HG03097 (cell line): ENCODE data around the gene NCBP2L.
"Not testable (repeated sequence)": the region's sequence is repeated elsewhere in the genome, so short reads cannot be mapped to it uniquely, and the experiment has no call there.

ENCODE experiments used
- ATAC-seq: cut with Tn5 transposase; IDR thresholded peaks from one replicate; pipeline ENCODE4 v1.9.1; 2021; ENCODE audit not compliant: unreplicated experiment, low FRiP score

Gene NCBP2L

GRCh38 chrX:107804427-107804826 lies 26.9 kb downstream of the NCBP2L start:
- ATAC-seq: no peak

GRCh38 chrX:107805179-107805578 lies 27.6 kb downstream of the NCBP2L start:
- no peak for ATAC-seq

- not testable (repeated sequence) for ATAC-seq
Measured at GRCh38 chrX:107810053-107810452, 32.5 kb downstream of the NCBP2L start.

GRCh38 chrX:107818900-107819521 lies 41.5 kb downstream of the NCBP2L start:
- no peak for ATAC-seq

GRCh38 chrX:107823042-107823441 lies 45.5 kb downstream of the NCBP2L start:
- no peak for ATAC-seq

GRCh38 chrX:107823456-107823855 lies 45.9 kb downstream of the NCBP2L start:
- no peak for ATAC-seq

GRCh38 chrX:107825698-107826237 lies 48.2 kb downstream of the NCBP2L start, which contains the start of gene MID2:
Gene MID2, plus strand, starts transcription at chrX:107825866. Its CDS starts 561 bp downstream, at chrX:107826427.
- ATAC-seq: peak; percentile 26

GRCh38 chrX:107826238-107827029 lies 48.9 kb downstream of the NCBP2L start:
- ATAC-seq: peak; percentile 44

GRCh38 chrX:107827030-107827831 lies 49.7 kb downstream of the NCBP2L start:
- ATAC-seq: no peak

- ATAC-seq: no peak
Measured at GRCh38 chrX:107827852-107828251, 50.3 kb downstream of the NCBP2L start.

- ATAC-seq: no peak
Measured at GRCh38 chrX:107829878-107830277, 52.3 kb downstream of the NCBP2L start.

GRCh38 chrX:107831071-107831730 lies 53.7 kb downstream of the NCBP2L start:
- ATAC-seq: no peak

- no peak for ATAC-seq
Measured at GRCh38 chrX:107834275-107835201, 57.0 kb downstream of the NCBP2L start.

- no peak for ATAC-seq
Measured at GRCh38 chrX:107836958-107837357, 59.4 kb downstream of the NCBP2L start.

GRCh38 chrX:107840971-107841370 lies 63.4 kb downstream of the NCBP2L start:
- no peak for ATAC-seq

- no peak for ATAC-seq
Measured at GRCh38 chrX:107842715-107843400, 65.3 kb downstream of the NCBP2L start.
